NCI-H2196 (cell line): ENCODE measurements around the gene UCHL1.
A peak's percentile ranks its signal among the peaks of the same experiment; 100 is the strongest.

Experiments
- DNase-seq: peaks from one replicate; lab custom pipeline; 2025; ENCODE audit not compliant: unreplicated experiment; lab: John Stamatoyannopoulos, UW

UCHL1 gene

GRCh38 chr4:41256740-41257256 is at the start of gene UCHL1:
UCHL1 (plus strand) TSS chr4:41256928; CDS start chr4:41256977, 49 bp downstream.
- peak; percentile 87 for DNase-seq

- no peak for DNase-seq
Observed at GRCh38 chr4:41207291-41207831, 49.4 kb upstream of the UCHL1 start.

GRCh38 chr4:41209187-41209586 is 47.5 kb upstream of the UCHL1 start:
- DNase-seq, result no peak

GRCh38 chr4:41209901-41210300 is 46.8 kb upstream of the UCHL1 start:
- no peak for DNase-seq

GRCh38 chr4:41211951-41212615 is 44.6 kb upstream of the UCHL1 start:
- no peak for DNase-seq

GRCh38 chr4:41212616-41213203 is 44.0 kb upstream of the UCHL1 start:
- DNase-seq, result no peak

GRCh38 chr4:41213625-41214135 is 43.0 kb upstream of the UCHL1 start:
- DNase-seq, result no peak

- DNase-seq, result peak; percentile 97
Observed at GRCh38 chr4:41214136-41214824, 42.4 kb upstream of the UCHL1 start, which contains the start of gene APBB2. APBB2 (minus strand) TSS chr4:41214542; CDS start chr4:41033254, 181,288 bp downstream.

GRCh38 chr4:41214825-41215146 is 41.9 kb upstream of the UCHL1 start:
- DNase-seq, result no peak

- DNase-seq, result no peak
Observed at GRCh38 chr4:41215155-41215554, 41.6 kb upstream of the UCHL1 start.

- DNase-seq, result no peak
Observed at GRCh38 chr4:41215969-41216293, 40.8 kb upstream of the UCHL1 start.

GRCh38 chr4:41216294-41217019 is 40.3 kb upstream of the UCHL1 start:
- peak; percentile 76 for DNase-seq

- no peak for DNase-seq
Observed at GRCh38 chr4:41217020-41217333, 39.8 kb upstream of the UCHL1 start.

- peak; percentile 6 for DNase-seq
Observed at GRCh38 chr4:41217374-41217773, 39.4 kb upstream of the UCHL1 start.

- DNase-seq, result no peak
Observed at GRCh38 chr4:41218703-41219102, 38.0 kb upstream of the UCHL1 start.

GRCh38 chr4:41219421-41219950 is 37.2 kb upstream of the UCHL1 start:
- no peak for DNase-seq

- no peak for DNase-seq
Observed at GRCh38 chr4:41221850-41222645, 34.7 kb upstream of the UCHL1 start.

- DNase-seq, result no peak
Observed at GRCh38 chr4:41227902-41228301, 28.8 kb upstream of the UCHL1 start.

GRCh38 chr4:41232406-41232805 is 24.3 kb upstream of the UCHL1 start:
- DNase-seq, result no peak

GRCh38 chr4:41232856-41233255 is 23.9 kb upstream of the UCHL1 start:
- no peak for DNase-seq
